ENCODE results near the gene ACTN2. TPM values are rescaled to one million over a fixed set of nuclear protein-coding genes. Genes with fewer than 3 reads are reported as not detected.

ACTN2 gene
- under 1 TPM in 1 of 2 experiments, not detected in 1; 0.28 TPM for total RNA-seq
- polyA plus RNA-seq (2013, experiment 1 of 2): 0.03 TPM
- 34.3 TPM for polyA plus RNA-seq (2013, experiment 2 of 2)
- total RNA-seq: 0 to 4.0 (median 0.22) reads per million in 172 experiments

DNA sequence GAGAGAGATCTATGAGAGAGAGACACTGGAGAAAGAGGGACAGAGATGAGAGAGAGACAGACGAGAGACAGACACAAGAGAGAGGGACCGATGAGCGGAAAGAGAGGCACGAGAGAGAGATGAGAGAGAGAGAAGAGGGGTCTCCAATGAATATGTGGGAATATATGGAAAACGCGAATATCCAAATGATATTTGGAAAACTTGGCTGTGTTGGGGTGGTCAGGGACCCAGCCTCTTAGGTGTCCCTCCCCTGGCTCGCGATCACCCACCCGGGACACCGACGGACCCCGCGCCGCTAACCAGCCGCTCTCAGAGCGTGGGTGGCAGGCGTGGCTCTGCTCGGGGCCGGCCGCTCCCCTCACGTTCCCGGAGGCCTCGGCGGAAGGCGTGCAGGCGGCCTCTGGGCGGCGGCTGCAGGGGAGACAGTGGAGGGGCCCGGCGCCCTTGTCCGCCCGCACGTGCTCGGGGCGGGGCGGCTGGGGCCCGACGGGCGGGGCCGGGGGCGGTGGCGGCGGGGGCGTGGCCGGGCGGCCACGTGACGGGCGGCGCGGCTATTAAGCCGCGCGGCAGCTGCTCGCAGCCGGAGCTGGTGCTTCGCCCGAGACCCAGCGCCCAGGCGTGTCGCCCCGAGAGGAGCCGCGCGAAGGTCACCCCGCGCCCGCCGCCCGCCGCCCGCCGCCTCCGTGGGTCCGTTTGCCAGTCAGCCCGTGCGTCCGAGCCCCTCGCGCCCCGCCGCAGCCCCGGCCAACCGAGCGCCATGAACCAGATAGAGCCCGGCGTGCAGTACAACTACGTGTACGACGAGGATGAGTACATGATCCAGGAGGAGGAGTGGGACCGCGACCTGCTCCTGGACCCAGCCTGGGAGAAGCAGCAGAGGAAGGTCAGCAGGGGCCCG is at the start of gene ACTN2:
TSS of gene ACTN2 (plus strand) at position 583 of the 898 bp plus-strand sequence. CDS start at position 758, 175 bp downstream.
- H3K9me3 Mint-ChIP-seq: no peaks in the 10 kb centered on the region
- TF ChIP-seq, protein P1, sequence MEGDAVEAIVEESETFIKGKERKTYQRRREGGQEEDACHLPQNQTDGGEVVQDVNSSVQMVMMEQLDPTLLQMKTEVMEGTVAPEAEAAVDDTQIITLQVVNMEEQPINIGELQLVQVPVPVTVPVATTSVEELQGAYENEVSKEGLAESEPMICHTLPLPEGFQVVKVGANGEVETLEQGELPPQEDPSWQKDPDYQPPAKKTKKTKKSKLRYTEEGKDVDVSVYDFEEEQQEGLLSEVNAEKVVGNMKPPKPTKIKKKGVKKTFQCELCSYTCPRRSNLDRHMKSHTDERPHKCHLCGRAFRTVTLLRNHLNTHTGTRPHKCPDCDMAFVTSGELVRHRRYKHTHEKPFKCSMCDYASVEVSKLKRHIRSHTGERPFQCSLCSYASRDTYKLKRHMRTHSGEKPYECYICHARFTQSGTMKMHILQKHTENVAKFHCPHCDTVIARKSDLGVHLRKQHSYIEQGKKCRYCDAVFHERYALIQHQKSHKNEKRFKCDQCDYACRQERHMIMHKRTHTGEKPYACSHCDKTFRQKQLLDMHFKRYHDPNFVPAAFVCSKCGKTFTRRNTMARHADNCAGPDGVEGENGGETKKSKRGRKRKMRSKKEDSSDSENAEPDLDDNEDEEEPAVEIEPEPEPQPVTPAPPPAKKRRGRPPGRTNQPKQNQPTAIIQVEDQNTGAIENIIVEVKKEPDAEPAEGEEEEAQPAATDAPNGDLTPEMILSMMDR (IDR thresholded peaks at IDR 0.05): no peak
- H3K27me3 Mint-ChIP-seq: peaks cover 48% of the 10 kb centered on the region
- CTCF ChIA-PET: no interaction called here
- H3K4me1 ChIP-seq (ENCODE audit: insufficient read depth, low read length): peaks cover 17% of the 10 kb centered on the region
- no peaks in the 10 kb centered on the region for H3K9me3 ChIP-seq (ENCODE audit: control insufficient read depth in 1 of 2, insufficient read depth in 1 of 2, low read length in 2 of 2)
- no peak within 1 kb of the TSS for H3K27ac ChIP-seq (ENCODE audit: low read depth in 1 of 2, low read length in 2 of 2)
- H3K36me3 Mint-ChIP-seq (ENCODE audit: low read depth): no peaks in the 10 kb centered on the region
- peaks cover 20 to 34% of the 10 kb centered on the region in 2 experiments for H3K27me3 ChIP-seq (ENCODE audit: control insufficient read depth in 1 of 2, insufficient read depth in 2 of 2, low read length in 2 of 2)
- peak within 1 kb of the TSS; percentile 33 for H3K4me3 ChIP-seq (ENCODE audit: low read length)
- peak within 1 kb of the TSS; percentile 75 for H3K4me3 Mint-ChIP-seq
- POLR2A ChIA-PET: no interaction called here
- H3K27ac Mint-ChIP-seq: no peak within 1 kb of the TSS
- no peaks in the 10 kb centered on the region for H3K36me3 ChIP-seq (ENCODE audit: insufficient read depth, low read length)
- DNase-seq: peak in 13 of 14 experiments; percentile 9 to 75 (median 44)
- intact Hi-C loops (cut with DNase I, micrococcal nuclease): no loop called here
- peaks cover 26% of the 10 kb centered on the region for H3K4me1 Mint-ChIP-seq (ENCODE audit: low read depth)
- ATAC-seq (ENCODE audit: poor library complexity): peak; percentile 85

DNA sequence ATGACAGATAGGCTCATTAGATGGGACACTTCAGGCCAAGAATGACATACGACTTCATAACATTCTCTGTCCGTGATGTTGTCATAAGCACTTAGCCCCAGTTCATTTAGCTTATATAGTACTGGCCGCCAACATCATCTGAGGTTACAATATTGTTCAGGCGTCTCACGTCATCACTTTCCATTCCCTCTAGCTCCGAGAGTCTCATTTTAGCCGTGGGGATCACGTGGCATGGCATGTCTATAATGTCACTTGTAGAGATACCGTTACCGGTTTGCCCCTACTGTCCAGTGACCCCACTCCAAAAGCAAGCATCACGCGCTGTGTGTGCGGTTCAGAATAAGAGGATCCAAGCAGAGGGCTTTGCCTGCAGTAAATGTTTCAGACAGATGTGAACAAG is 47.4 kb upstream of the ACTN2 start:
- intact Hi-C loops (cut with DNase I, micrococcal nuclease): no loop called here
- no peak overlapping the region for H3K27ac Mint-ChIP-seq
- H3K4me1 Mint-ChIP-seq (ENCODE audit: low read depth): no peaks in the 10 kb centered on the region
- peaks cover 32% of the 10 kb centered on the region for H3K27me3 Mint-ChIP-seq
- Histone ChIP-seq H3K4me3 (ENCODE audit: low read length) (no peak overlapping the region), H3K27me3 (ENCODE audit: control insufficient read depth in 1 of 2, insufficient read depth in 2 of 2, low read length in 2 of 2) (peaks cover 0 to 6% of the 10 kb centered on the region in 2 experiments), H3K36me3 (ENCODE audit: insufficient read depth, low read length) (no peaks in the 10 kb centered on the region), H3K27ac (ENCODE audit: low read depth in 1 of 2, low read length in 2 of 2) (no peak overlapping the region), H3K4me1 (ENCODE audit: insufficient read depth, low read length) (no peaks in the 10 kb centered on the region), H3K9me3 (ENCODE audit: control insufficient read depth in 1 of 2, insufficient read depth in 1 of 2, low read length in 2 of 2) (no peaks in the 10 kb centered on the region)
- DNase-seq: no peak
- no peaks in the 10 kb centered on the region for H3K9me3 Mint-ChIP-seq
- no peak for ATAC-seq (ENCODE audit: poor library complexity)
- ChIA-PET POLR2A (no interaction called here), CTCF (no interaction called here)
- H3K36me3 Mint-ChIP-seq (ENCODE audit: low read depth): no peaks in the 10 kb centered on the region
- TF ChIP-seq, protein P1 (IDR thresholded peaks at IDR 0.05): no peak
- H3K4me3 Mint-ChIP-seq: no peak overlapping the region

DNA sequence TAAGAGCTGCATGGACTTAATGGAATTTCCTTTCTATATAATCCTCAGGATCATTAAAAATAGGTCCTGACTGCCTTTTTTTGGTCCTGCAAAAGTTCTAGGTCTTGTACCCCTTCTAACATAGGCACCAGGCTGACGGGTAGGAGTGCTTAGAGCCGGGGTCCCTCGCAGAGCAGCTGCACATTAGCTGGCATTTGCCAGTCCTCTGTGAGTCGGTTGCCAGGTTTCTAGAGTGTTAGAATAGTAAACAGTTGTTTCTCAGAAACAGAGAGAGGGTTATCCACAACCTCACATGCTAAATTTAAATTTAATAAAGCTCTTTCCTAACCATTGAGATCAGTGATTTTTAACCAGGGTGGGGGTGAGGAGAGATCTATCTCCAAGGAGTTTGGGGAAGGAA is 46.6 kb upstream of the ACTN2 start:
- Histone ChIP-seq H3K9me3 (ENCODE audit: control insufficient read depth in 1 of 2, insufficient read depth in 1 of 2, low read length in 2 of 2) (no peaks in the 10 kb centered on the region), H3K36me3 (ENCODE audit: insufficient read depth, low read length) (no peaks in the 10 kb centered on the region), H3K4me1 (ENCODE audit: insufficient read depth, low read length) (no peaks in the 10 kb centered on the region), H3K27me3 (ENCODE audit: control insufficient read depth in 1 of 2, insufficient read depth in 2 of 2, low read length in 2 of 2) (peaks cover 0 to 6% of the 10 kb centered on the region in 2 experiments), H3K27ac (ENCODE audit: low read depth in 1 of 2, low read length in 2 of 2) (no peak overlapping the region), H3K4me3 (ENCODE audit: low read length) (no peak overlapping the region)
- intact Hi-C loops (cut with DNase I, micrococcal nuclease): no loop called here
- DNase-seq (no peak), ATAC-seq (ENCODE audit: poor library complexity) (no peak)
- peaks cover 26% of the 10 kb centered on the region for H3K27me3 Mint-ChIP-seq
- no peaks in the 10 kb centered on the region for H3K36me3 Mint-ChIP-seq (ENCODE audit: low read depth)
- no peaks in the 10 kb centered on the region for H3K4me1 Mint-ChIP-seq (ENCODE audit: low read depth)
- H3K9me3 Mint-ChIP-seq: no peaks in the 10 kb centered on the region
- no peak overlapping the region for H3K4me3 Mint-ChIP-seq
- TF ChIP-seq, protein P1 (IDR thresholded peaks at IDR 0.05): no peak
- H3K27ac Mint-ChIP-seq: no peak overlapping the region
- ChIA-PET CTCF (no interaction called here), POLR2A (no interaction called here)

Data from CD4-positive, alpha-beta T cell (primary cell).